HG03439 (cell line): Measurements from ENCODE around the gene RERE.
A peak's percentile ranks its signal among the peaks of the same experiment; 100 is the strongest.

Source experiments
- ATAC-seq: cut with Tn5 transposase; IDR thresholded peaks from one replicate; pipeline ENCODE4 v1.9.1; 2021; ENCODE audit warnings: mild to moderate bottlenecking, moderate library complexity; ENCODE audit not compliant: unreplicated experiment

The RERE gene

DNA sequence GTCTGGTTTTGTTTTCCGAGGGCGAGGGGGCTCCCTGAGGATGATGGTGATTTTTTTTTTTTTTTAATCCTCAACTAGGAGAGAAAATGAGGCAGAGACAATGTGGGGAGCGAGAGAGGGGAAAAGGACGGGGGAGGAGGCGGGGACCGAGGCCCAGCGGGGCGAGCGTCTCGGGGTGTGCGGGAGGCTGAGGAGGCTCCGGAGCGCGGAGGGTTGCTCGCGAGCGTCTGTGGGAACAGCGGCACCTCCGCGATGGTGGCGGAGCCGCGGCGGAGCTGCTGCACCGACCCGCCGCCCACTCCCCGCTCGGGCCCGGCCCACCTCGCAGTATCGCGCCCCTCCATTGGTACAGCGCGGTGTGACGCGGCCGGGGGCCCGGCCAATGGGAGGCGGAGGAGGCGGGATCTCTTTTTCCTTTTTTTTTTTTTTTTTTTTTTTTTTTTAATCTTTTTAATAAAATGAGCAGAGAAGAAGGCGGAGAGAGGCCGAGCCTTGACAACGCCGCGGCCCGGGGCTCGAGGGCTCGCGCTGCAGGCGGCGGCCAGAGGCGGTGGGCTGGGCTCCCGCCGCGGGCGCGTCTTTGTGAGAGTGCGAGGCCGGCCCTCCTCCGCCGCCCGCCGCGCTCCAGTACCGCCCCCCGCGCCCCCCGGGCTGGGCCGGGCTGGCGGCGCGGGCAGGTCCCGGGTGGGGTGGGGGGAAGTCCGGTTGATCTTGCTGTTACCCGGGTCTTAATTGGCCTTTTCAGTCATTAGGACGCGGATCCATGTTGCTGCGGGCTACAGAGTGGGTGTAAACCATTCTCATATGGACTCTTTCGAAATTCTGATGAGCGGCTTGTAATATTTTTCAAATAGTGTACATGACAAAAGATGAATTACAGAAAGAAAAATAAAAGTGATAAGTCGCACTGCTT lies at the start of gene RERE:
Gene RERE, minus strand, starts transcription at position 229 of the 913 bp plus-strand sequence.
- peak; percentile 95 for ATAC-seq

GRCh38 chr1:8866792-8867415 lies 49.5 kb upstream of the RERE start:
- no peak for ATAC-seq

- ATAC-seq = no peak
Observed at GRCh38 chr1:8866173-8866791, 48.8 kb upstream of the RERE start.

- no peak for ATAC-seq
Observed at GRCh38 chr1:8864713-8865344, 47.4 kb upstream of the RERE start.

- no peak for ATAC-seq
Observed at GRCh38 chr1:8863794-8864233, 46.4 kb upstream of the RERE start.

DNA sequence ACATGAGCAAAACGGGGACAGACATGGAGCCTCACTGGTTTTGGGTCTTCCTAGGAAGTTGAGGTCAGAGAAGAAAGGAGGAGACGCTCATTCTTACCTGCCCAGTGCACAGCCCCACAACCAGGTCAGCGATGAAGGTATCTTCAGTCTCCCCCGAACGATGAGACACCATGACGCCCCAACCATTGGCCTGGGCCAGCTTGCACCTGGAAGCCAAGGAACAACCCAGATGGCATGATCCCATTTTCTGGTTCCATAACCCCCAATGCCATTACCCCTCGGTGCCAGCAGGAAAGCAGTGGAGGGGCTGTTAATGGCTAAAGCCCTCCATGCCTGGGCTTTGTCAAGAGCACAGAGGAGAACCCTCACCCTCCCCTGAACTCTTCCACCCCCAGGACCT lies 45.7 kb upstream of the RERE start:
- ATAC-seq = no peak

- no peak for ATAC-seq
Observed at GRCh38 chr1:8862528-8862927, 45.1 kb upstream of the RERE start.

- ATAC-seq = no peak
Observed at GRCh38 chr1:8860738-8861516, 43.5 kb upstream of the RERE start.

DNA sequence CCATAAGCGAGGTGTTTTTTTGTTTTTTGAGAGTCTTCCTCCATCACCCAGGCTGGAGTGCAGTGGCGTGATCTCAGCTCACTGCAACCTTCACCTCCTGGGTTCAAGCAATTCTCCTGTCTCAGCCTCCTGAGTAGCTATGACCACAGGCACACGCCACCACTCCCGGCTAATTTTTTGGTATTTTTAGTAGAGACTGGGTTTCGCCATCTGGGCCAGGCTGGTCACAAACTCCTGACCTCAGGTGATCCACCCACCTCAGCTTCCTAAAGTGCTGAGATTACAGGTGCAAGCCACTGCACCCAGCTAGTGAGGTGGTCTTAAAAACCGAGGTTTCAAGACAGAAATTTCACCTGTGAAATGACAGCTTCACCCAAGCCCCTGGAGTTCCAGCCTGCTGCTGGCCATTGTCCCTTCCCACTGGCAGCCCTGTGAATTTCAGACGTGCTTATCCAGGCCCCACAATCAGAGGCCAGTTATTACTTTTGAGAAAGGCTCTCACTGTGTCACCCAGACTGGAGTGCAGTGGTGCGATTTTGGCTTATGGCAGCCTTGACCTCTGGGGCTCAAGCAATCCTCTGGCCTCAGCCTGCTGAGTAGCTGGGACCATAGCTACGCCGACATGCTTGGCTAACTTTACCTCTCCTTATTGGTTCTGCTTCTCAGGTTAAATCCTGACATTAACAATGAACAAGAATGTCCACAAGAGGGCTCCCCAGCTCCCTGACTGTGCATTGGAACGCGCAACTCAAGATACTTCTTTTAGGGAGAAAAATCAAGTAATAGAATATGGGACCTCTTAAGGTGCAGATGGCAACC lies 41.7 kb upstream of the RERE start:
- ATAC-seq = no peak

GRCh38 chr1:8858112-8858668 lies 40.8 kb upstream of the RERE start:
- ATAC-seq = no peak

GRCh38 chr1:8856689-8857412 lies 39.4 kb upstream of the RERE start:
- ATAC-seq = no peak

DNA sequence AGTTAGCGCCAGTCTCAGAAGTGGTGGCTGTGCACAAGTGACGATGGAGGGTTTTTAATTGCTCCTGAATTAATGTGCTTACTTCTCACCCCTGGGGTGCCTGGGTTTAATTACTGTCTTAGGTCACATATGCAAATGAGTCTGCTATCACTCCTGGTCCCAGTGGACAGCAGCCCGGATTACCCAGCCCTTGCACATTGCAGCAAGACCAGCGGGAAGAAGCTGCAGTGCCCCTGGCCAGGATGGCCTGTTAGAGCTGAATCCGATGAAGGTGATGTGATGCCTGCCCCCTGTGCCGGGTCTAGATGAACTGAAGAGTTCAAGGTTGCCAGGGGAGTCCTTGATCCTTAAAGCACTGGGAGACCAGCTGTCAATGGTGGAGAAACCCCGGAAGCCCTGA lies 36.8 kb upstream of the RERE start:
- no peak for ATAC-seq

DNA sequence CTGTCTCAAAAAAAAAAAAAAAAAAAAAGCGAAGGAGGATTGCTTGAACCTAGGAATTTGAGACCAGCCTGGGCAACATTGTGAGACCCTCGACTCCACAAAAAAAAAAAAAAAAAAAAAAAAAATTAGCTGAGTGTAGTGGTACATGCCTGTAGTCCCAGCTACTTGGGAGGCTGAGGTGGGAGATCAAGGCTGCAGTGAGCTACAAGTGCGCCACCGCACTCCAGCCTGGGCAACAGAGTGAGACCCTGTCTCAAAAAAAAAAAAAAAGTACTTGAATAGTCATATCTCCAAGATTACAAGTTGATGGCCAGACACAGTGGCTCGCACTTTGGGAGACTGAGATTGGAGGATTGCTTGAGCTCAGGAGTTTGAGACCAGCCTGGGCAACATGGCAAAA lies 33.6 kb upstream of the RERE start:
- no peak for ATAC-seq

GRCh38 chr1:8848663-8849386 lies 31.4 kb upstream of the RERE start:
- no peak for ATAC-seq

GRCh38 chr1:8847990-8848389 lies 30.6 kb upstream of the RERE start:
- ATAC-seq = no peak

GRCh38 chr1:8846263-8846662 lies 28.8 kb upstream of the RERE start:
- no peak for ATAC-seq

- no peak for ATAC-seq
Observed at GRCh38 chr1:8845104-8846097, 28.0 kb upstream of the RERE start.
